Measurements from ENCODE around the gene MADD. TPM values are rescaled to one million over a fixed set of nuclear protein-coding genes. Genes with fewer than 3 reads are reported as not detected.
A peak's percentile ranks its signal among the peaks of the same experiment; 100 is the strongest.

The MADD gene
- total and polyA plus RNA-seq, 2 donors (not counting 3 experiments of a cell fraction or from before 2014, with no cell fraction given): 35.3 to 36.8 TPM

- POLR2A ChIA-PET: interaction anchor here (1.2 to 1.4 kb wide), 2 partner anchors 13 to 15 kb away, joined by 3 read pairs; partner anchors contain the start of gene ACP2
- intact Hi-C loops (cut with micrococcal nuclease): no loop called here
- FAIRE-seq (no peak), DNase-seq (ENCODE audit: low read depth, low spot score) (peak; percentile 29)
- H3K36me3 ChIP-seq (ENCODE audit: control insufficient read depth in 2 of 2, extremely low read depth in 1 of 2, insufficient read depth in 2 of 2, low read length in 2 of 2): peaks cover 11 to 19% of the 10 kb centered on the region in 2 experiments
- H3K4me1 ChIP-seq (ENCODE audit: control insufficient read depth, extremely low read depth, insufficient read depth, low read length): peaks cover 15% of the 10 kb centered on the region
- H3K4me3 ChIP-seq (replicated peaks in 1 of 3; ENCODE audit: insufficient read depth in 1 of 3, low read depth in 1 of 3, low read length in 3 of 3): no peak overlapping the region
- H3K4me2 ChIP-seq (ENCODE audit: insufficient read depth, low read length): no peak overlapping the region
- no peaks in the 10 kb centered on the region for H4K20me1 ChIP-seq (replicated peaks; ENCODE audit: control insufficient read depth, extremely low read depth, insufficient read depth, low read length)
- H3K9me1 ChIP-seq (replicated peaks; ENCODE audit: control insufficient read depth, extremely low read depth, insufficient read depth, low read length): no peaks in the 10 kb centered on the region
- H2AFZ ChIP-seq (ENCODE audit: low read depth, low read length): no peak overlapping the region
- dilution Hi-C loops (cut with MboI; ENCODE audit: extremely low pct_ligation_motif_present, low sequenced_read_pairs): no loop called here
- no peaks in the 10 kb centered on the region for H3K9me3 ChIP-seq (replicated peaks; ENCODE audit: control insufficient read depth, insufficient read depth, low read length)
- no peaks in the 10 kb centered on the region for H3K27me3 ChIP-seq (ENCODE audit: control insufficient read depth in 2 of 2, insufficient read depth in 2 of 2, low read length in 2 of 2)
- TF ChIP-seq CTCF (IDR thresholded peaks at IDR 0.05; ENCODE audit: extremely low read depth in 1 of 2, insufficient read depth in 1 of 2, low read depth in 1 of 2, low read length in 2 of 2) (peak in 1 of 2 donors; percentile 27), MYC (IDR thresholded peaks at IDR 0.05; ENCODE audit: low read depth, low read length) (no peak)
- no peaks in the 10 kb centered on the region for H3K79me2 ChIP-seq (ENCODE audit: control insufficient read depth, insufficient read depth, low read length)
- BruUV-seq (replicated peaks): no TSS peak
- H3K9ac ChIP-seq (replicated peaks; ENCODE audit: extremely low read depth, insufficient read depth, low read length): no peak overlapping the region
- CTCF ChIA-PET: interaction anchor here (0.6 to 5.8 kb wide), 15 partner anchors 10 to 140 kb away, joined by 3 to 63 read pairs (median 4); partner anchors contain the start of genes ACP2, DDB2 and NR1H3
- no peak overlapping the region for H3K27ac ChIP-seq (ENCODE audit: insufficient read depth, low read depth, low read length)
These were observed 35.8 kb upstream of the MADD start for GRCh38 chr11:47233989-47234668.

GRCh38 chr11:47234669-47235100 lies 35.2 kb upstream of the MADD start:
- intact Hi-C loops (cut with micrococcal nuclease): no loop called here
- DNase-seq (ENCODE audit: low read depth, low spot score): no peak
- H3K4me1 ChIP-seq (ENCODE audit: control insufficient read depth, extremely low read depth, insufficient read depth, low read length): peaks cover 15% of the 10 kb centered on the region
- H3K36me3 ChIP-seq (ENCODE audit: control insufficient read depth in 2 of 2, extremely low read depth in 1 of 2, insufficient read depth in 2 of 2, low read length in 2 of 2): peaks cover 16 to 21% of the 10 kb centered on the region in 2 experiments
- no peaks in the 10 kb centered on the region for H3K79me2 ChIP-seq (ENCODE audit: control insufficient read depth, insufficient read depth, low read length)
- TF ChIP-seq MYC (IDR thresholded peaks at IDR 0.05; ENCODE audit: low read depth, low read length) (no peak), POLR2A (IDR thresholded peaks at IDR 0.05; ENCODE audit: low read depth, low read length) (no peak), CTCF (IDR thresholded peaks at IDR 0.05; ENCODE audit: extremely low read depth in 1 of 2, insufficient read depth in 1 of 2, low read depth in 1 of 2, low read length in 2 of 2) (no peak), FOS (IDR thresholded peaks at IDR 0.05; ENCODE audit: borderline replicate concordance, insufficient read depth, low read length) (no peak), POLR2AphosphoS5 (IDR thresholded peaks at IDR 0.05; ENCODE audit: insufficient read depth, low read depth, low read length) (no peak), JUN (IDR thresholded peaks at IDR 0.05; ENCODE audit: borderline replicate concordance, insufficient read depth, insufficient read length, low read depth) (no peak), GATA2 (IDR thresholded peaks at IDR 0.05; ENCODE audit: insufficient read depth, insufficient read length, low read depth, low read length) (no peak), EZH2 (IDR thresholded peaks at IDR 0.05; ENCODE audit: borderline replicate concordance, low read depth, low read length, severe bottlenecking) (no peak), MAX (IDR thresholded peaks at IDR 0.05; ENCODE audit: insufficient read depth, insufficient read length) (no peak)
- dilution Hi-C loops (cut with MboI; ENCODE audit: extremely low pct_ligation_motif_present, low sequenced_read_pairs): no loop called here
- no peaks in the 10 kb centered on the region for H3K9me3 ChIP-seq (replicated peaks; ENCODE audit: control insufficient read depth, insufficient read depth, low read length)
- H3K9ac ChIP-seq (replicated peaks; ENCODE audit: extremely low read depth, insufficient read depth, low read length): no peak overlapping the region
- CTCF ChIA-PET: interaction anchor here (1.2 to 5.8 kb wide), 8 partner anchors 11 to 121 kb away, joined by 3 to 63 read pairs (median 12); partner anchors contain the start of genes ACP2 and NR1H3
- no peaks in the 10 kb centered on the region for H3K27me3 ChIP-seq (ENCODE audit: control insufficient read depth in 2 of 2, insufficient read depth in 2 of 2, low read length in 2 of 2)
- no TSS peak for BruUV-seq (replicated peaks)
- H3K4me3 ChIP-seq (replicated peaks in 1 of 3; ENCODE audit: insufficient read depth in 1 of 3, low read depth in 1 of 3, low read length in 3 of 3): no peak overlapping the region
- POLR2A ChIA-PET: interaction anchor here (1.2 to 1.4 kb wide), 2 partner anchors 14 kb away, joined by 3 read pairs; partner anchors contain the start of gene ACP2
- no peak for FAIRE-seq
- no peaks in the 10 kb centered on the region for H3K9me1 ChIP-seq (replicated peaks; ENCODE audit: control insufficient read depth, extremely low read depth, insufficient read depth, low read length)
- no peak overlapping the region for H2AFZ ChIP-seq (ENCODE audit: low read depth, low read length)
- H4K20me1 ChIP-seq (replicated peaks; ENCODE audit: control insufficient read depth, extremely low read depth, insufficient read depth, low read length): no peaks in the 10 kb centered on the region
- no peak overlapping the region for H3K27ac ChIP-seq (ENCODE audit: insufficient read depth, low read depth, low read length)
- no peak overlapping the region for H3K4me2 ChIP-seq (ENCODE audit: insufficient read depth, low read length)

All from endothelial cell of umbilical vein (primary cell).